ENCODE data around the gene KLHDC8B. TPM values are rescaled to one million over a fixed set of nuclear protein-coding genes. Genes with fewer than 3 reads are reported as not detected.

Gene KLHDC8B
- total RNA-seq, 2 experiments from 2014 or later = 1.2 to 3.1 TPM

- Mint-ChIP-seq H3K36me3 (ENCODE audit: low read depth) (no peaks in the 10 kb centered on the region), H3K9me3 (ENCODE audit: low read depth) (no peaks in the 10 kb centered on the region), H3K4me3 (peak overlapping the region; percentile 19), H3K4me1 (peaks cover 11% of the 10 kb centered on the region), H3K27ac (no peak overlapping the region), H3K27me3 (no peaks in the 10 kb centered on the region)
- ChIA-PET CTCF (interaction anchor here (0.7 to 2.5 kb wide), 9 partner anchors 9 to 752 kb away, joined by 3 to 12 read pairs (median 4); partner anchors contain the start of gene WDR6), POLR2A (no interaction called here)
- DNase-seq (no peak), ATAC-seq (no peak)
- intact Hi-C loops (cut with DNase I, micrococcal nuclease) = loop anchor here (1.0 kb wide), 4 partner anchors 105 to 298 kb away; partner anchors contain the start of genes C3orf62 (in 1 of the 2), DAG1 (in 1 of the 2) and USP4 (in 1 of the 2)
Observed at GRCh38 chr3:49171775-49172500, 540 bp downstream of the KLHDC8B start.

- ChIA-PET CTCF (interaction anchor here (0.7 to 1.3 kb wide), 2 partner anchors 277 to 291 kb away, joined by 3 read pairs; no protein-coding TSS in a partner anchor), POLR2A (no interaction called here)
- H3K36me3 Mint-ChIP-seq (ENCODE audit: low read depth) = no peaks in the 10 kb centered on the region
- H3K27ac Mint-ChIP-seq = no peak overlapping the region
- intact Hi-C loops (cut with DNase I, micrococcal nuclease) = no loop called here
- H3K9me3 Mint-ChIP-seq (ENCODE audit: low read depth) = no peaks in the 10 kb centered on the region
- H3K4me1 Mint-ChIP-seq = peaks cover 11% of the 10 kb centered on the region
- no peak overlapping the region for H3K4me3 Mint-ChIP-seq
- H3K27me3 Mint-ChIP-seq = no peaks in the 10 kb centered on the region
- no peak for DNase-seq
- no peak for ATAC-seq
Observed at GRCh38 chr3:49172551-49173041, 1.2 kb downstream of the KLHDC8B start.

GRCh38 chr3:49173116-49173791, 1.9 kb downstream of the KLHDC8B start:
- intact Hi-C loops (cut with DNase I, micrococcal nuclease) = no loop called here
- H3K9me3 Mint-ChIP-seq (ENCODE audit: low read depth) = no peaks in the 10 kb centered on the region
- H3K27ac Mint-ChIP-seq = no peak overlapping the region
- no peaks in the 10 kb centered on the region for H3K36me3 Mint-ChIP-seq (ENCODE audit: low read depth)
- DNase-seq = no peak
- CTCF ChIA-PET = interaction anchor here (0.5 to 1.7 kb wide), 4 partner anchors 9 to 348 kb away, joined by 3 to 4 read pairs (median 3); no protein-coding TSS in a partner anchor
- ATAC-seq = no peak
- H3K4me3 Mint-ChIP-seq = no peak overlapping the region
- no peaks in the 10 kb centered on the region for H3K27me3 Mint-ChIP-seq
- H3K4me1 Mint-ChIP-seq = peaks cover 11% of the 10 kb centered on the region
- POLR2A ChIA-PET = no interaction called here

DNA sequence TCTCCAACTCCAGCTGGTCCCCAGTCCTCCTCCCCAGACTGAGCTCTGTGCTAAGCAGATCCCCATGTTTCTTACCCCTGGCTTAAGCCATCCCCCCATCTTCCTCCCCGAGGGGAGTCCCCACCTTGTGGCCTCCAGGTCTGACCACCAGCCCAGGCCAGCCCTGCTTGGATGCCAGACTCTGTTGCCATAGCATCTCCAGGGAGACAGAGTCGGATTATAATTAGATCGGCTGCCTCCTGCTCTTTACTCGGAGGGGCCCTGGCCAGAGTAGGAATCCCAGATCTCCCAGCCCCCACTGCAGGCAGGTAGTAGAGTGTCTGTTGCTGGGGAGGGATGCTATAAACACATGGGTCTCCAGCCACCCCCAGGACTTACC, 2.4 kb downstream of the KLHDC8B start:
- ChIA-PET CTCF (interaction anchor here (0.5 to 1.7 kb wide), 2 partner anchors 9 to 349 kb away, joined by 3 to 4 read pairs; no protein-coding TSS in a partner anchor), POLR2A (no interaction called here)
- H3K27ac Mint-ChIP-seq = no peak overlapping the region
- DNase-seq (no peak), ATAC-seq (no peak)
- H3K4me3 Mint-ChIP-seq = no peak overlapping the region
- intact Hi-C loops (cut with DNase I, micrococcal nuclease) = no loop called here
- no peaks in the 10 kb centered on the region for H3K9me3 Mint-ChIP-seq (ENCODE audit: low read depth)
- H3K4me1 Mint-ChIP-seq = peaks cover 11% of the 10 kb centered on the region
- no peaks in the 10 kb centered on the region for H3K27me3 Mint-ChIP-seq
- no peaks in the 10 kb centered on the region for H3K36me3 Mint-ChIP-seq (ENCODE audit: low read depth)

GRCh38 chr3:49174397-49174985, 3.1 kb downstream of the KLHDC8B start:
- DNase-seq = no peak
- intact Hi-C loops (cut with DNase I, micrococcal nuclease) = no loop called here

DNA sequence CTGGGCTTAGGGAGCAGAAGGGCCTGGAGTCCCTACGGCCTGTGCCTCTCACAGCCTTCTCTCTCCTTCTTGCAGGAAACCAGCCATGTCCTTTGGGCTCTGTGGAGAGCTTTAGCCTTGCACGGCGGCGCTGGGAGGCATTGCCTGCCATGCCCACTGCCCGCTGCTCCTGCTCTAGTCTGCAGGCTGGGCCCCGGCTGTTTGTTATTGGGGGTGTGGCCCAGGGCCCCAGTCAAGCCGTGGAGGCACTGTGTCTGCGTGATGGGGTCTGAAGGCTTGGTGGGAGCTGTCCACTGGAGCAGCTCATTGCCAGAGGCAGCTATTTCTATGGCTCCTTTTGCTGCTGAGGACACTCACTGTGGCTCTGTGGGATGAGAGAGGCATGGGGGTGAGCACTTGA, 4.1 kb downstream of the KLHDC8B start:
- DNase-seq (no peak), ATAC-seq (no peak)
- H3K27me3 Mint-ChIP-seq = peaks cover 5% of the 10 kb centered on the region
- H3K36me3 Mint-ChIP-seq (ENCODE audit: low read depth) = no peaks in the 10 kb centered on the region
- intact Hi-C loops (cut with DNase I, micrococcal nuclease) = no loop called here
- peaks cover 9% of the 10 kb centered on the region for H3K4me1 Mint-ChIP-seq
- H3K9me3 Mint-ChIP-seq (ENCODE audit: low read depth) = no peaks in the 10 kb centered on the region
- CTCF ChIA-PET = interaction anchor here (0.5 to 0.6 kb wide), 2 partner anchors 75 to 233 kb away, joined by 3 read pairs; no protein-coding TSS in a partner anchor
- no peak overlapping the region for H3K27ac Mint-ChIP-seq
- POLR2A ChIA-PET = no interaction called here
- no peak overlapping the region for H3K4me3 Mint-ChIP-seq

More at GRCh38 chr3:49174397-49174985, 3.1 kb downstream of the KLHDC8B start:
- Mint-ChIP-seq H3K36me3 (ENCODE audit: low read depth) (no peaks in the 10 kb centered on the region), H3K27me3 (peaks cover 3% of the 10 kb centered on the region), H3K27ac (no peak overlapping the region), H3K9me3 (ENCODE audit: low read depth) (no peaks in the 10 kb centered on the region), H3K4me1 (peaks cover 11% of the 10 kb centered on the region), H3K4me3 (no peak overlapping the region)
- ATAC-seq = no peak
- ChIA-PET POLR2A (no interaction called here), CTCF (interaction anchor here (0.7 to 1.7 kb wide), 3 partner anchors 10 to 1152 kb away, joined by 3 to 4 read pairs (median 4); no protein-coding TSS in a partner anchor)

DNA sequence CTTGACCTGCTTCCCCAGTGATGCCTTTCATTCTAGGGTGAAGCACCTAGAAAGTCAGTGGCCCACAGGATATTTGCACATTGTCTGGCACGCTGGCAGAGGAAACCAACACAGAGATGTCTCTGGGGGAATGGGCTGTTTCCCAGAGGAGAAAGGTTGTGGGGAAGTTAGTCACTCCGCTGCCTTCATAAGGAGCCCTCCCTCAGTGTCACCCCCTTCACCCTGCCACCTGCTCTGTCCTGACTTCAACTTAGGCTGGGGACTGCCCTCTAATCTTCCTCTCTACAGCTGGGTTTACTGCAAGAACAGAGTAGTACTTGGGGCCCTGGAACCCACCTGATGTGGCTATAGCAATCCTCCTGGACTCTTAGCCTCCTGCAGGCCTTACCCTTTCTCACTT, 5.7 kb downstream of the KLHDC8B start:
- ChIA-PET POLR2A (no interaction called here), CTCF (interaction anchor here (0.6 kb wide), 1 partner anchor 154 kb away, joined by 3 read pairs; no protein-coding TSS in a partner anchor)
- Mint-ChIP-seq H3K27me3 (peaks cover 7% of the 10 kb centered on the region), H3K4me1 (peaks cover under 1% of the 10 kb centered on the region), H3K27ac (no peak overlapping the region), H3K9me3 (ENCODE audit: low read depth) (no peaks in the 10 kb centered on the region), H3K36me3 (ENCODE audit: low read depth) (no peaks in the 10 kb centered on the region), H3K4me3 (no peak overlapping the region)
- no peak for DNase-seq
- ATAC-seq = no peak
- intact Hi-C loops (cut with DNase I, micrococcal nuclease) = no loop called here

GRCh38 chr3:49180116-49180515, 8.7 kb downstream of the KLHDC8B start:
- H3K4me1 Mint-ChIP-seq = no peaks in the 10 kb centered on the region
- no peaks in the 10 kb centered on the region for H3K36me3 Mint-ChIP-seq (ENCODE audit: low read depth)
- H3K4me3 Mint-ChIP-seq = no peak overlapping the region
- ChIA-PET CTCF (interaction anchor here (0.6 to 1.6 kb wide), 4 partner anchors 9 to 15 kb away, joined by 3 to 6 read pairs (median 4); partner anchors contain the start of gene KLHDC8B), POLR2A (no interaction called here)
- H3K9me3 Mint-ChIP-seq (ENCODE audit: low read depth) = no peaks in the 10 kb centered on the region
- ATAC-seq (no peak), DNase-seq (no peak)
- H3K27me3 Mint-ChIP-seq = peaks cover 7% of the 10 kb centered on the region
- H3K27ac Mint-ChIP-seq = no peak overlapping the region
- intact Hi-C loops (cut with DNase I, micrococcal nuclease) = no loop called here

GRCh38 chr3:49181351-49181750, 10.0 kb downstream of the KLHDC8B start:
- DNase-seq (no peak), ATAC-seq (no peak)
- H3K4me1 Mint-ChIP-seq = no peaks in the 10 kb centered on the region
- POLR2A ChIA-PET = interaction anchor here (0.5 kb wide), 1 partner anchor 9 kb away, joined by 8 read pairs; no protein-coding TSS in a partner anchor
- intact Hi-C loops (cut with DNase I, micrococcal nuclease) = no loop called here
- H3K27me3 Mint-ChIP-seq = peaks cover 7% of the 10 kb centered on the region
- H3K9me3 Mint-ChIP-seq (ENCODE audit: low read depth) = no peaks in the 10 kb centered on the region
- H3K36me3 Mint-ChIP-seq (ENCODE audit: low read depth) = no peaks in the 10 kb centered on the region
- CTCF ChIA-PET = interaction anchor here (1.4 to 1.6 kb wide), 2 partner anchors 10 to 13 kb away, joined by 5 to 6 read pairs; partner anchors contain the start of gene KLHDC8B
- no peak overlapping the region for H3K4me3 Mint-ChIP-seq
- no peak overlapping the region for H3K27ac Mint-ChIP-seq

DNA sequence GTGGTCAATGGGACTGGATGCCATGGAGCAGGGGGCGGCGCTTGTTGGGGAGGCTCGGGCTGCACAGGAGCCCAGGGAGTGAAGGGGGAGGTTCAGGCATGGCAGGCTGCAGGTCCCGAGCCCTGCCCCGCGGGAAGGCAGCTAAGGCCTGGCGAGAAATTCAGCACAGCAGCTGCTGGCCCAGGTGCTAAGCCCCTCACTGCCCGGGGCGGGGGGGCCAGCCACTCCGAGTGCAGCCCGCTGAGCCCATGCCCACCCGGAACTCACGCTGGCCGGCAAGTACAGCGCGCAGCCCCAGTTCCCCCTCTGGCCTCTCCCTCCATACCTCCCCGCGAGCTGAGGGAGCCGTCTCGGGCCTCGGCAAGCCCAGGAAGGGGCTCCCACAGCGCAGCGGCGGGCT, 11.3 kb downstream of the KLHDC8B start:
- Mint-ChIP-seq H3K4me3 (no peak overlapping the region), H3K4me1 (no peaks in the 10 kb centered on the region), H3K9me3 (ENCODE audit: low read depth) (no peaks in the 10 kb centered on the region), H3K27ac (no peak overlapping the region), H3K36me3 (ENCODE audit: low read depth) (no peaks in the 10 kb centered on the region), H3K27me3 (peaks cover 7% of the 10 kb centered on the region)
- no peak for ATAC-seq
- no peak for DNase-seq
- intact Hi-C loops (cut with DNase I, micrococcal nuclease) = no loop called here
- POLR2A ChIA-PET = no interaction called here
- CTCF ChIA-PET = no interaction called here

DNA sequence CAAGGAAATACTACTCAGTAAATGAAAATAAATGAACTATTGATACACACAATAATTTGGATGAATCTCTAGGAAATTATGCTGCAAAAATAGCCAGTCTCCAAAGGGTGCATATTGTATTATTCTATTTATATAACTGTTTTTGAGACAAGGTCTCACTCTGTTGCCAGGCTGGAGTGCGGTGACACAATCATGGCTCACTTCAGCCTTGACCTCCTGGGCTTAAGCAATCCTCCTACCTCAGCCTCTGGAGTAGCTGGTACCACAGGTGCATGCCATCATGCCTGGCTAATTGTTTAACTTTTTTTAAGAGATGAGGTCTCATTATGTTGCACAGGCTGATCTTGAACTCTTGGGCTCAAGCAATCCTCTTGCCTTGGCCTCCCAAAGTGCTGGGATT, 12.5 kb downstream of the KLHDC8B start:
- Mint-ChIP-seq H3K27me3 (peaks cover 7% of the 10 kb centered on the region), H3K36me3 (ENCODE audit: low read depth) (no peaks in the 10 kb centered on the region), H3K4me3 (no peak overlapping the region), H3K4me1 (no peaks in the 10 kb centered on the region), H3K9me3 (ENCODE audit: low read depth) (no peaks in the 10 kb centered on the region), H3K27ac (no peak overlapping the region)
- ATAC-seq (no peak), DNase-seq (no peak)
- ChIA-PET POLR2A (no interaction called here), CTCF (no interaction called here)
- intact Hi-C loops (cut with DNase I, micrococcal nuclease) = no loop called here
